ENCODE measurements around the gene CUX1.

DNA sequence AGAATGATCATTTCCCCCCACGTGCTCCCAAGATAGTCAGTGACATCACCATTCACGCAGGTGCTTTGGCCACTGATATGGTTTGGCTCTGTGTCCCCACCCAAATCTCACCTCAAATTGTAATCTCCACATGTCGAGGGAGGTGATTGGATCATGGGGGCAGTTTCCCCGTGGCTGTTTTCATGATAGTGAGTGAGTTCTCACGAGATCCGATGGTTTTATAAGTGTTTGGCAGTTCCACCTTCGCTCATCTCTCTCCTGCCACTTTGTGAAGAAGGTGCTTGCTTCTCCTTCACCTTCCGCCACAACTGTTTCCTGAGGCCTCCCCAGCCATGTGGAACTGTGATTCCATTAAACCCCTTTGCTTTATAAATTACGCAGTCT, 263.8 kb downstream of the CUX1 start:
- TF ChIP-seq, protein P1, sequence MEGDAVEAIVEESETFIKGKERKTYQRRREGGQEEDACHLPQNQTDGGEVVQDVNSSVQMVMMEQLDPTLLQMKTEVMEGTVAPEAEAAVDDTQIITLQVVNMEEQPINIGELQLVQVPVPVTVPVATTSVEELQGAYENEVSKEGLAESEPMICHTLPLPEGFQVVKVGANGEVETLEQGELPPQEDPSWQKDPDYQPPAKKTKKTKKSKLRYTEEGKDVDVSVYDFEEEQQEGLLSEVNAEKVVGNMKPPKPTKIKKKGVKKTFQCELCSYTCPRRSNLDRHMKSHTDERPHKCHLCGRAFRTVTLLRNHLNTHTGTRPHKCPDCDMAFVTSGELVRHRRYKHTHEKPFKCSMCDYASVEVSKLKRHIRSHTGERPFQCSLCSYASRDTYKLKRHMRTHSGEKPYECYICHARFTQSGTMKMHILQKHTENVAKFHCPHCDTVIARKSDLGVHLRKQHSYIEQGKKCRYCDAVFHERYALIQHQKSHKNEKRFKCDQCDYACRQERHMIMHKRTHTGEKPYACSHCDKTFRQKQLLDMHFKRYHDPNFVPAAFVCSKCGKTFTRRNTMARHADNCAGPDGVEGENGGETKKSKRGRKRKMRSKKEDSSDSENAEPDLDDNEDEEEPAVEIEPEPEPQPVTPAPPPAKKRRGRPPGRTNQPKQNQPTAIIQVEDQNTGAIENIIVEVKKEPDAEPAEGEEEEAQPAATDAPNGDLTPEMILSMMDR (IDR thresholded peaks at IDR 0.05) = no peak
- no peak for TF ChIP-seq EP300 (IDR thresholded peaks at IDR 0.05; ENCODE audit: low read depth)
